T-cell (primary cell): ENCODE results near the gene CDC37. TPM values are rescaled to one million over a fixed set of nuclear protein-coding genes. Genes with fewer than 3 reads are reported as not detected.

ENCODE experiments used
- ATAC-seq, 4 experiments: fragments of 200-7000 bp in 3 of 4; fragments of 150-1000 bp in 1 of 4; cut with Tn5 transposase; replicated peaks in 1 of 4; 1 replicate in 3 of 4; 2 replicates in 1 of 4; pipeline ENCODE4 v1.10.0; 2021; ENCODE audit warnings: moderate library complexity in 3 of 4, mild to moderate bottlenecking in 2 of 4, moderate number of reproducible peaks in 1 of 4
- CTCF ChIA-PET, 2 donors: fragments of 300-600 bp; sonication (Branson Sonifier 250); formaldehyde crosslinking; loops; one replicate each; lab custom pipeline; 2022; ENCODE audit warnings: antibody characterized with exemption in 2 of 2; lab: Charles Lee
- POLR2A ChIA-PET, 2 donors: fragments of 300-600 bp; sonication (Branson Sonifier 250); formaldehyde crosslinking; loops; one replicate each; lab custom pipeline; 2022; ENCODE audit warnings: antibody characterized with exemption in 2 of 2; lab: Charles Lee
- DNase-seq, 35 experiments: peaks; one replicate each; pipeline versions ENCODE4 v3.0.0 to v3.0.0-alpha.2; 2013 to 2023
- H3K27ac ChIP-seq: one replicate; pipeline ENCODE4 v1.5.1; 2013; ENCODE audit warnings: low read length
- H3K27me3 ChIP-seq, 2 experiments: replicated peaks in 1 of 2; 1 replicate in 1 of 2; 2 replicates in 1 of 2; pipeline versions ENCODE4 v1.6.1 to v1.7.0; 2013; ENCODE audit warnings: low read length in 1 of 2, mixed read lengths in 1 of 2; ENCODE audit not compliant: control insufficient read depth in 2 of 2, insufficient read depth in 2 of 2; ENCODE audit errors: extremely low read depth in 1 of 2
- H3K36me3 ChIP-seq, 2 donors: 1 replicate in 1 of 2; 2 replicates in 1 of 2; pipeline versions ENCODE4 v1.6.1 to v1.7.0; 2013; ENCODE audit warnings: low read length in 1 of 2; ENCODE audit not compliant: control insufficient read depth in 2 of 2, insufficient read depth in 1 of 2; ENCODE audit errors: extremely low read depth in 1 of 2
- H3K4me1 ChIP-seq, 2 experiments: 1 replicate in 1 of 2; 2 replicates in 1 of 2; pipeline versions ENCODE4 v1.6.1 to v1.7.0; 2013; ENCODE audit warnings: low read length in 2 of 2, mixed read lengths in 1 of 2; ENCODE audit not compliant: insufficient read depth in 2 of 2, control insufficient read depth in 1 of 2; ENCODE audit errors: extremely low read depth in 1 of 2
- H3K4me3 ChIP-seq, 2 donors: 1 replicate in 1 of 2; 2 replicates in 1 of 2; pipeline versions ENCODE4 v1.5.1 to v1.7.0; 2013; ENCODE audit warnings: mild to moderate bottlenecking in 2 of 2, low read length in 1 of 2, moderate library complexity in 1 of 2; ENCODE audit not compliant: control insufficient read depth in 1 of 2; ENCODE audit errors: extremely low read depth in 1 of 2
- H3K9me3 ChIP-seq: 2 replicates; pipeline ENCODE4 v1.7.0; 2013
- H3K27ac Mint-ChIP-seq, 2 donors: one replicate each; pipeline ENCODE4 v1.8.0; 2020 to 2021; ENCODE audit warnings: mild to moderate bottlenecking in 2 of 2, mixed read lengths in 2 of 2
- H3K27me3 Mint-ChIP-seq, 2 donors: one replicate each; pipeline ENCODE4 v1.8.0; 2021 to 2022; ENCODE audit warnings: mixed read lengths in 2 of 2
- H3K36me3 Mint-ChIP-seq: one replicate; pipeline ENCODE4 v1.8.0; 2021; ENCODE audit warnings: mixed read lengths
- H3K4me1 Mint-ChIP-seq, 3 donors: one replicate each; pipeline ENCODE4 v1.8.0; 2020 to 2022; ENCODE audit warnings: mixed read lengths in 3 of 3, mild to moderate bottlenecking in 1 of 3
- H3K4me3 Mint-ChIP-seq, 3 donors: one replicate each; pipeline ENCODE4 v1.8.0; 2020 to 2022; ENCODE audit warnings: mild to moderate bottlenecking in 3 of 3, mixed read lengths in 3 of 3, moderate library complexity in 3 of 3
- H3K9me3 Mint-ChIP-seq, 3 donors: one replicate each; pipeline ENCODE4 v1.8.0; 2020 to 2022; ENCODE audit warnings: mixed read lengths in 3 of 3
- WGBS: methylation state at CpG from one replicate; pipeline ENCODE4 v1.1.5; 2013; ENCODE audit warnings: missing lambda C conversion rate; ENCODE audit not compliant: insufficient coverage; 5-methylcytosine and 5-hydroxymethylcytosine counted together
- total RNA-seq, 35 experiments: library from RNA in 6 of 35; stranded (reverse) in 6 of 35; fragments of 120-200 nt in 1 of 35; gene quantifications; one replicate each; pipeline versions ENCODE4 v1.2.1 to v1.2.4 and lab custom pipeline; 2013 to 2026

The CDC37 gene
- total RNA-seq (100 to 1,000 TPM; 163 to 205 (median 190) TPM), total RNA-seq (lab: John Stamatoyannopoulos, UW) (126 to 288 (median 184) reads per million in 29 experiments)
- 115 TPM for total RNA-seq (2013)

DNA sequence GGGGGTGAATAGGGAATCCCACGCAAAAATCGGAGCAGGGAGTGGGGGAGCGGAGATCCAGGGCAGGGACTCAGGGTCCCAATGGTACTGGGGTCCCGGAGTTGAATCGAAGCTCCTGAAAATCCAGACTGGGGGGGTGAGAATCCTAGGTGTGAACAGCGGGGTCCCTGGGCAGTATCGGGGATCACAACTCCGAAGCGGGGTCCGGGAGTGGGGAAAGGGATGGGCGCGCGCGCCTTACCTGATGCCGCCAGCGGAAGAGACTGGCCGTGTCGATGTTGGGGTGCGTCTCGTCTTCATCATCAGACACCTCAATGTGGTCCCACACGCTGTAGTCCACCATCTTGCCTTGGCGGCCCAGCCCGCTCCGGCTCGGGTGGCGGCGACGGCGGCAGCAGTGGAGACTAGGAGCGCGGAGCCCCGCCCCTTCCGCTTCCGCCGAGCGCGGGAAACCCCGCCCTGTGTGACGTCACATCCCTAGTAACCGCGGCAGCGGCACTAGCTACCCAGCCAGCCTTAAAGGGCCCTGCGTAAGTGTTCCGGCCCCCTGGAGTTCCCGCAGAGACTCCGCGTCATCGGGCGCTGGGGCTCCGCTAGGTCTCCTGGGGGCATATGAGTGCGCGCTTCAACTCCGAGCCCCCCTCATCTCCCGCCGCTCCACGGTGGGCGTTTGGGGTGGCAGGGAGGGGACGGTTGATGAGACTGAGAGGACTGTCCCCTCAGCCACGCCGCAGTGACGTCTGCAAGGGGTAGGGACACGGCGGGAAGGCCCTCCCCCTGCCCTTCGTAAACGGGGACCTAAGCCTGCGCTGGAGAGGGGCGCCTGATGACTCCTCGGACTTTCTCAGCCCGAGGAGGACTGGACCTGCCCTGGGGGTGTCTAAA is at the start of gene CDC37:
Gene CDC37 (minus strand): TSS at position 406 of the 885 bp plus-strand sequence. CDS start 63 bp downstream, at position 343.
- CTCF ChIA-PET: interaction anchor here in 1 of 2 donors (0.6 to 2.6 kb wide), 14 partner anchors 9 to 318 kb away, joined by 3 to 13 read pairs (median 4); partner anchors contain the start of genes ATG4D and TYK2
- POLR2A ChIA-PET: interaction anchor here (0.5 to 1.4 kb wide), 3 partner anchors 10 to 25 kb away, joined by 3 to 4 read pairs (median 4); no protein-coding TSS in a partner anchor
- peak within 1 kb of the TSS; percentile 82 to 91 for H3K4me3 ChIP-seq
- peaks cover 0 to 16% of the 10 kb centered on the region in 2 experiments for H3K27me3 ChIP-seq
- peaks cover 0 to 10% of the 10 kb centered on the region in 2 donors for H3K36me3 ChIP-seq
- no peaks in the 10 kb centered on the region for H3K9me3 ChIP-seq
- peak within 1 kb of the TSS; percentile 89 for H3K27ac ChIP-seq
- peak; percentile 92 to 99 (median 97) for DNase-seq
- H3K27ac Mint-ChIP-seq: peak within 1 kb of the TSS; percentile 78 to 92
- peak within 1 kb of the TSS; percentile 89 to 95 (median 94) for H3K4me3 Mint-ChIP-seq
- peaks cover 33 to 84% of the 10 kb centered on the region in 2 experiments for H3K4me1 ChIP-seq
- peaks cover 63 to 75% (median 69%) of the 10 kb centered on the region in 3 donors for H3K4me1 Mint-ChIP-seq
- WGBS: under 1% methylated on average over 60 of the region's 69 CpGs
- no peaks in the 10 kb centered on the region for H3K36me3 Mint-ChIP-seq
- no peaks in the 10 kb centered on the region for H3K9me3 Mint-ChIP-seq
- H3K27me3 Mint-ChIP-seq: no peaks in the 10 kb centered on the region
- ATAC-seq: peak; percentile 81 to 84 (median 84)

DNA sequence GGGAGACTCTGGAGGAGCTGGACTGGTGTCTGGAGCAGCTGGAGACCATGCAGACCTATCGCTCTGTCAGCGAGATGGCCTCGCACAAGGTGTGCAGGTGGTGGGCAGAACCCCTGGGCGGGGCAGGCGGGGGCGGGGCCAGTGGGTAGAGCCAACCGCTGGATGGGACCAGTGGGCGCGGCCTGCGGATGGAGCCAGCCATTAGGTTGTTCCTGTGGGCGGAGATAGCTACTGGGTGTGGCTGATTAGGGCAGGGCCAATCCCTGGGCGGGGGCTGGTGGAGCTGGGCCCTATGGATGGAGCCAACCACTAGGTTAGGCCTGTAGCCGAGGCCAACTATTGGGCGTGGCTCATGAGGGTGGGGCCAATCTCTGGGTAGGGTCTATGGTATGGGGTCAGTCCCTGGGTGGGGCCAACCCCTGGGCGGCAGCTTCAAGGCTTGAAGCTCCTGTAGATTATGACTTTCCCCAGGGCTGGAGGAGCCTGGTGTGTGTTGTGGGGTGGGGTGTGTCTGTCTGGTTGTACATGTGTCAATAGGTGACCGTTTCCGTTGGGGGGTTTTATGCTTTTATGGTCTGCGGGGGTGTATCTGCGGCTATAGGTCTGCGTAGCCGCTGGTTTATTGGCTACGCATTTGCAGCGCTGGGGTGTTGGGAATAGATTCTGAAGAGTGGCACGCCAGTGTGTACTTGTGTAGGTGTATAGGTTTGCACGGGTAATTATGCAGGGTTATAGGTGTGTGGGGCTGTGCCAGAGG is 47.7 kb upstream of the CDC37 start:
- ATAC-seq (peak in 2 of 4 experiments; percentile 19 to 26), DNase-seq (no peak)
- peaks cover 0 to 2% of the 10 kb centered on the region in 2 donors for H3K36me3 ChIP-seq
- no peak overlapping the region for H3K27ac Mint-ChIP-seq
- H3K4me3 ChIP-seq: no peak overlapping the region
- no peak overlapping the region for H3K27ac ChIP-seq
- ChIA-PET POLR2A (no interaction called here), CTCF (interaction anchor here in 1 of 2 donors (0.6 kb wide), 1 partner anchor 21 kb away, joined by 3 read pairs; no protein-coding TSS in a partner anchor)
- H3K9me3 Mint-ChIP-seq: no peaks in the 10 kb centered on the region
- no peaks in the 10 kb centered on the region for H3K9me3 ChIP-seq
- H3K4me1 Mint-ChIP-seq: peaks cover 0 to 8% (median 0%) of the 10 kb centered on the region in 3 donors
- peaks cover 12% of the 10 kb centered on the region for H3K36me3 Mint-ChIP-seq
- WGBS: 81% methylated on average over 17 of the region's 25 CpGs
- no peaks in the 10 kb centered on the region for H3K4me1 ChIP-seq
- H3K27me3 Mint-ChIP-seq: peaks cover 3 to 15% of the 10 kb centered on the region in 2 donors
- peaks cover 0 to 24% of the 10 kb centered on the region in 2 experiments for H3K27me3 ChIP-seq
- no peak overlapping the region for H3K4me3 Mint-ChIP-seq

DNA sequence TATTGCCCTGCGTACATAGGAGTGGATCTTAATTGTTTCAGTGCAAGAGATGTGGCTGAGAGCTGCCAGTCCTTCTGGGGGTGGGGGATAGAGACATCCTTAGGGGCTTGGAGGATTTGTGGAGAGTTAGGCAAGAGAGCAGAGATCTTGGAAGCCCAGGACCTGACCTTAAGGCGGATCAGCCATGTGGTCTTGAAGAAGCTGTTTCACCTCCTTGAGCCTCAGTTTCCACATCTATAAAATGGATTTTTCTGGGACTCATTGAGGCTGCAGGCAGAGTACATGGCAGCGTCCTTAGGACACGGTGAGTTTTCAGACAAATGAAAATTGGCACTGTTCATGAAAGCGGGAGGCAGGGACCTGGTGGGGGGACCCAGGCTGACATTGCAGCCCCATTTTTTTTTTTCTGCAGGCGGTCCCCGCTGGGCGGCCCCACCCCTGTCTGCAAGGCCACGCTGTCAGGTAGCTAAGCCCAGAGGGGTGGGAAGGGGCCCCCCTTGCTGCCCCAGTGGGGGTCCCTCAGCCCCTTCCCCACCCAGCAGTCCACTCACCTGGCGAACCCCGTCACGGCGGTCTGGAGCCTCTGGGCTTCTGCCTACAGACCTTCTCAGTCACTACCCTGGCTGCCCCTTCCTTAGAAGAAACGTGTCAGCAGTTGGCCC is 47.0 kb upstream of the CDC37 start:
- Histone ChIP-seq H3K9me3 (no peaks in the 10 kb centered on the region), H3K27ac (no peak overlapping the region), H3K4me1 (no peaks in the 10 kb centered on the region), H3K36me3 (peaks cover 0 to 2% of the 10 kb centered on the region in 2 donors), H3K27me3 (peaks cover 0 to 24% of the 10 kb centered on the region in 2 experiments), H3K4me3 (no peak overlapping the region)
- CTCF ChIA-PET: no interaction called here
- H3K27ac Mint-ChIP-seq: no peak overlapping the region
- H3K9me3 Mint-ChIP-seq: no peaks in the 10 kb centered on the region
- POLR2A ChIA-PET: no interaction called here
- 89% methylated on average over 10 of the region's 14 CpGs for WGBS
- H3K4me3 Mint-ChIP-seq: no peak overlapping the region
- no peak for DNase-seq
- peaks cover 12% of the 10 kb centered on the region for H3K36me3 Mint-ChIP-seq
- ATAC-seq: no peak
- H3K27me3 Mint-ChIP-seq: peaks cover 3 to 15% of the 10 kb centered on the region in 2 donors
- H3K4me1 Mint-ChIP-seq: peaks cover 0 to 8% (median 0%) of the 10 kb centered on the region in 3 donors

DNA sequence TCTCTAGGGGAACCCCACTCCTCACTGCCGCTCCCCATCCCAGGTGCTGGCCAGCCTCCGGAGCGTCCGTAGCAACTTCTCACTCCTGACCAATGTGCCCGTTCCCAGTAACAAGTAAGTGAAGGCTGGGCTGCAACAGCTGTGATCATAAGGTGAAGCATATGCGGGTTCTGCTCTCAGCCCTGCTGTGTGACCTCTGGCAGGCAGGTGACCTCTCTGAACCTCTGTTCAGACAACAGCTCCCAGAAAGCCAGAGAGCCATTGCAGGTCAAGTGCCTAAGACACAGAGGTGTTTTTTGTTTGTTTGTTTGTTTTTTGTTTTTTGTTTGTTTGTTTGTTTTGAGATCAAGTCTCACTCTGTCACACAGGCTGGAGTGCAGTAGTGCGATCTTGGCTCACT is 45.7 kb upstream of the CDC37 start:
- peaks cover 0 to 8% (median 0%) of the 10 kb centered on the region in 3 donors for H3K4me1 Mint-ChIP-seq
- DNase-seq (no peak), ATAC-seq (no peak)
- Histone ChIP-seq H3K27ac (no peak overlapping the region), H3K4me1 (no peaks in the 10 kb centered on the region), H3K36me3 (peaks cover 0 to 2% of the 10 kb centered on the region in 2 donors), H3K9me3 (no peaks in the 10 kb centered on the region), H3K27me3 (peaks cover 0 to 19% of the 10 kb centered on the region in 2 experiments), H3K4me3 (no peak overlapping the region)
- H3K27me3 Mint-ChIP-seq: peaks cover 3 to 15% of the 10 kb centered on the region in 2 donors
- 89% methylated on average over 7 of the region's 7 CpGs for WGBS
- peaks cover 16% of the 10 kb centered on the region for H3K36me3 Mint-ChIP-seq
- ChIA-PET CTCF (no interaction called here), POLR2A (no interaction called here)
- no peak overlapping the region for H3K27ac Mint-ChIP-seq
- H3K4me3 Mint-ChIP-seq: no peak overlapping the region
- H3K9me3 Mint-ChIP-seq: no peaks in the 10 kb centered on the region

DNA sequence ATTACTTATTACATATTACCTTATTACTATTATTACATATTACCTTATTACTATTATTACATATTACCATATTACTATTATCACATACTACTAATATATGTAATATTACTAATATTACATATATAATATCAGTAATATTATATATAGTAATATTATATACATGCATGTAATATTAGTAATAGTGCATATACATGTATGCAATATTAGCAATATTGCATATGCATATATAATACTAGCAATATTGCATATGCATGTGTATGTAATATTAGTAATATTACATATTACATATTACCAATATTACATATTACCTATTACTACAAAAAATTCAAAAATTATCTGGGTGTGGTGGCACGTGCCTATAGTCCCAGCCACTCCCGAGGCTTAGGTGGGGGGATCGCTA is 39.4 kb upstream of the CDC37 start:
- H3K4me1 Mint-ChIP-seq: no peaks in the 10 kb centered on the region
- Histone ChIP-seq H3K4me3 (no peak overlapping the region), H3K4me1 (no peaks in the 10 kb centered on the region), H3K36me3 (peaks cover 0 to 1% of the 10 kb centered on the region in 2 donors), H3K27me3 (no peaks in the 10 kb centered on the region), H3K27ac (no peak overlapping the region), H3K9me3 (no peaks in the 10 kb centered on the region)
- POLR2A ChIA-PET: no interaction called here
- H3K27me3 Mint-ChIP-seq: no peaks in the 10 kb centered on the region
- no peak overlapping the region for H3K4me3 Mint-ChIP-seq
- DNase-seq (no peak), ATAC-seq (no peak)
- peaks cover 5% of the 10 kb centered on the region for H3K36me3 Mint-ChIP-seq
- H3K27ac Mint-ChIP-seq: no peak overlapping the region
- H3K9me3 Mint-ChIP-seq: no peaks in the 10 kb centered on the region
- no CpG with 5 or more reads among the region's 3 CpGs for WGBS
- CTCF ChIA-PET: no interaction called here
